HG03103 (cell line): ENCODE measurements around the gene ASB18.

Experiments used
- ATAC-seq: cut with Tn5 transposase; IDR thresholded peaks from one replicate; pipeline ENCODE4 v1.9.1; 2021; ENCODE audit warnings: low read depth; ENCODE audit not compliant: unreplicated experiment

ASB18 gene

GRCh38 chr2:236176951-236177350 lies 87.3 kb downstream of the ASB18 start:
- no peak for ATAC-seq

- no peak for ATAC-seq
These were observed 87.8 kb downstream of the ASB18 start for GRCh38 chr2:236176417-236176816.

- ATAC-seq, result no peak
These were observed 88.6 kb downstream of the ASB18 start for GRCh38 chr2:236175548-236176150.

- no peak for ATAC-seq
These were observed 90.2 kb downstream of the ASB18 start for GRCh38 chr2:236173729-236174607.

- ATAC-seq, result no peak
These were observed 91.0 kb downstream of the ASB18 start for GRCh38 chr2:236173036-236173728.

- ATAC-seq, result no peak
These were observed 91.8 kb downstream of the ASB18 start for GRCh38 chr2:236172255-236173035.

GRCh38 chr2:236171680-236172254 lies 92.4 kb downstream of the ASB18 start:
- ATAC-seq, result no peak

GRCh38 chr2:236171181-236171679 lies 93.0 kb downstream of the ASB18 start:
- no peak for ATAC-seq

GRCh38 chr2:236170590-236171165 lies 93.5 kb downstream of the ASB18 start:
- no peak for ATAC-seq

- ATAC-seq, result no peak
These were observed 94.2 kb downstream of the ASB18 start for GRCh38 chr2:236169741-236170589.

GRCh38 chr2:236169151-236169721 lies 95.0 kb downstream of the ASB18 start:
- ATAC-seq, result no peak

GRCh38 chr2:236168110-236169080 lies 95.8 kb downstream of the ASB18 start, which contains the start of gene GBX2:
GBX2 (minus strand) TSS chr2:236168386; CDS start chr2:236167971, 415 bp downstream.
- no peak for ATAC-seq

GRCh38 chr2:236167297-236168109 lies 96.7 kb downstream of the ASB18 start:
- ATAC-seq, result no peak

GRCh38 chr2:236166796-236167296 lies 97.4 kb downstream of the ASB18 start:
- no peak for ATAC-seq

- no peak for ATAC-seq
These were observed 98.1 kb downstream of the ASB18 start for GRCh38 chr2:236165842-236166795.
